AG04449 (cell line): ENCODE data around the gene ZNF516.

Experiments used
- CTCF ChIA-PET: fragments of 350-600 bp; formaldehyde crosslinking; extraction: SDS; loops from one replicate; lab custom pipeline; 2021; ENCODE audit warnings: antibody characterized with exemption; lab: Yijun Ruan, JAX
- POLR2A ChIA-PET: fragments of 400-600, 350-600 bp; formaldehyde crosslinking; extraction: SDS; loops from one replicate; lab custom pipeline; 2020; ENCODE audit warnings: antibody characterized with exemption, inconsistent platforms; lab: Yijun Ruan, JAX
- DNase-seq: peaks from one replicate; pipeline ENCODE4 v3.0.0-alpha.2; 2010; ENCODE audit warnings: low read depth, low spot score
- H3K4me3 ChIP-seq: 2 replicates; pipeline ENCODE4 v1.5.1; 2011; ENCODE audit warnings: low read depth, mild to moderate bottlenecking, control low read depth, low read length
- TF ChIP-seq, protein P1 (sequence below): IDR thresholded peaks from one replicate; pipeline ENCODE4 v1.5.1; 2011; ENCODE audit warnings: mild to moderate bottlenecking, moderate library complexity, low read length, control low read depth, inconsistent platforms; ENCODE audit not compliant: insufficient read depth; ENCODE audit errors: missing control alignments

Gene ZNF516

DNA sequence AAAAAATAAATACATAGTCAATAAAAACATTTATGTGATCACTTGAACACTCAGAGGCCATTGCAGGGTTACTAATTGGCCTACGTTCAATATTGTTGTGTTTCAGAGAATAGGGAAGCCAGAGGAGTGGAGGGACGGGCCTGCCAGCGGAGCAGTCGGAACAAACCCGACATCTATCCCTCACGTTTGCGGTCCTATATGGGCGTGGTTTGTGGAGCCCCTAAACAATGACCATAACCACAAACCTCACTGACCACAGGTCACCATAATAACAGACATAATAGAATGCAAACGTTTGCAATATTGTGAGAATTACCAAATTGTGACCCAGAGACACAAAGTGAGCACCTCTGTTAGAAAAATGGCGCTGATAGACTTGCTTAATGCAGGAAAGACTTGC, 19.5 kb upstream of the ZNF516 start:
- ChIA-PET CTCF (interaction anchor here (0.9 kb wide), 1 partner anchor 10 kb away, joined by 3 read pairs; no protein-coding TSS in a partner anchor), POLR2A (no interaction called here)
- TF ChIP-seq, protein P1, sequence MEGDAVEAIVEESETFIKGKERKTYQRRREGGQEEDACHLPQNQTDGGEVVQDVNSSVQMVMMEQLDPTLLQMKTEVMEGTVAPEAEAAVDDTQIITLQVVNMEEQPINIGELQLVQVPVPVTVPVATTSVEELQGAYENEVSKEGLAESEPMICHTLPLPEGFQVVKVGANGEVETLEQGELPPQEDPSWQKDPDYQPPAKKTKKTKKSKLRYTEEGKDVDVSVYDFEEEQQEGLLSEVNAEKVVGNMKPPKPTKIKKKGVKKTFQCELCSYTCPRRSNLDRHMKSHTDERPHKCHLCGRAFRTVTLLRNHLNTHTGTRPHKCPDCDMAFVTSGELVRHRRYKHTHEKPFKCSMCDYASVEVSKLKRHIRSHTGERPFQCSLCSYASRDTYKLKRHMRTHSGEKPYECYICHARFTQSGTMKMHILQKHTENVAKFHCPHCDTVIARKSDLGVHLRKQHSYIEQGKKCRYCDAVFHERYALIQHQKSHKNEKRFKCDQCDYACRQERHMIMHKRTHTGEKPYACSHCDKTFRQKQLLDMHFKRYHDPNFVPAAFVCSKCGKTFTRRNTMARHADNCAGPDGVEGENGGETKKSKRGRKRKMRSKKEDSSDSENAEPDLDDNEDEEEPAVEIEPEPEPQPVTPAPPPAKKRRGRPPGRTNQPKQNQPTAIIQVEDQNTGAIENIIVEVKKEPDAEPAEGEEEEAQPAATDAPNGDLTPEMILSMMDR, result no peak
- DNase-seq, result no peak
- no peak overlapping the region for H3K4me3 ChIP-seq

DNA sequence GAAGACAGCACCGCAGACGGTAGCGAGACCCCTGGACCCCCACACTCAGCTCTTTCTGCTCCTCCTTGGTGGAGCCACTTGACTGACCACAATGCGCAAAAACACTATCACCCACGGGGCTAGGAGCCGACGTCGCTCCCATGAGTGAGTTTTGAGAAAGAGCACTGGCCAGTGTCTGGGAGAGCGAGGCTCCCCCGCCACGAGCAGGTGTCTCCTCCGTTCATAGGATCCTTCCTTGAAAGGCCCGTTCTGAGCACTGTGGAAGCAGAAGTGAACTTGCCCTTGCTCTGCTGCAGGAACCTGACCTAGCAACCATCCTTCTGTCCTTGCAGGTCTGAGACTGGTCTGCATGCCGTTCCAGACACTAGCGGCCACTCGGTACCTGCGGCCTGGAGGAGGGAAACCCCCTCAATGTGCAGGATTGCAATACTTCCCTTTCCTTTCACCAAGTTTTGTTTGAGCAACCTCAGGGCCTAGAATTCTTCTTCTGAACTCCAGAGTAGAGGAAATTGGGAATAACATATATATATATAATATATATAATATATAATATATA, 12.9 kb upstream of the ZNF516 start:
- ChIA-PET POLR2A (no interaction called here), CTCF (no interaction called here)
- no peak overlapping the region for H3K4me3 ChIP-seq
- TF ChIP-seq, protein P1, result no peak
- no peak for DNase-seq

DNA sequence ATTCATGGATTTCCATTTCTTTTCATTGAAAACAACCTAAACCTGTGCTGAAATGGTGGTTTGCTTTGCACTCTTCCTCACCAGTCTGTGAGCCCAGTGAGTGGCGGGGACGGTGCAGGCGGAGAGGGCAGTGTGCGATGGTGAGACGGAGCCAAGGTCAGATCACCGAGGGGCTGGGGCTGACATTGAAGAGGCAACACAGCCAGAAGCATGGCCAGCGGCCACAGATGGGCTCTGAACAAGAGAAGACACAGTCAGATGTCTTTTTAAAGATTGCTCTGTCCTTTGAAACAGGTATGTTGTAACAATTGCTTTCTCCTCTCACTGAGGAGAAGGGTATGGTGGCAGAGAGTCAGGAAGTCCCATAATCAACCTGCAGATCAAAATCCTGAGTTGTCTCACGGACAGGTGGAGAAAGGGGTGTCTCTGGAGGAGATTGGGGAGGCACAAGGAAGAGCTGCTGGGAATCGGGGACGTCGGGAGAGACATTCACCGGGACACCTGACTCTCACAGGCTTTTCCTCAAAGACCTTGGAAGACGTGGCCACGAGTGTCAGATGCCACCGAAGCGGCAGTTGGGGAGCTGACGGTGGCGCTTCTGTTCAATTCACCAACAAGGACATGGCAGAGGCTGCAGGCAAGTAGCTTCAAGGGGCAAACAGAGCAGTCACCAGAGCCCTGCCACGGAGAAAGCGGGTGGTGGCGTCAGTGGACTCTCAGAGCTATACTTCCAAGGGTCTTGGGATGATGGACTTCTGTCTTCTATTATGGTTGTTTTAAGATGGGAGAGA, 12.1 kb upstream of the ZNF516 start:
- DNase-seq, result no peak
- TF ChIP-seq, protein P1, result no peak
- no peak overlapping the region for H3K4me3 ChIP-seq
- ChIA-PET CTCF (no interaction called here), POLR2A (no interaction called here)

DNA sequence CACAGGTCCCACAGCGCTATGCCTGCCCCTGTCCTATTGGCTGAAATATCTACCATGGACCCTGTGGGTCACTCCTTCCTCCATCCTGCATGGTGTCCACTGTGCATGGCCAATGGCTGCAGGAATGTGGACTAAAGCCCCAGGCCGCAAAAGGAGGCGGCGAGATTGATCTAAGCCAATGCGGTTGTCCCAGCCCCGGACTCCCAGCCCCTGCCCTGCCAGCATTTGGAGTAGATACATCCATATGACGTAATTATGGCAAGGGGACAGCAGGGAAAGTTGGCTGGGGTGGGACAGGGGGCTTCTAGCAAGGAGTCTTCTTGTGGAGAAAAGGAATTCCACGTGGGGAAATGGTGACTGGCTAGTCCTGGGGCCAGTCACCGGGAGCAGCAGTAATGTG, 11.4 kb upstream of the ZNF516 start:
- TF ChIP-seq, protein P1, result no peak
- CTCF ChIA-PET, result no interaction called here
- H3K4me3 ChIP-seq, result no peak overlapping the region
- POLR2A ChIA-PET, result no interaction called here
- DNase-seq, result no peak

DNA sequence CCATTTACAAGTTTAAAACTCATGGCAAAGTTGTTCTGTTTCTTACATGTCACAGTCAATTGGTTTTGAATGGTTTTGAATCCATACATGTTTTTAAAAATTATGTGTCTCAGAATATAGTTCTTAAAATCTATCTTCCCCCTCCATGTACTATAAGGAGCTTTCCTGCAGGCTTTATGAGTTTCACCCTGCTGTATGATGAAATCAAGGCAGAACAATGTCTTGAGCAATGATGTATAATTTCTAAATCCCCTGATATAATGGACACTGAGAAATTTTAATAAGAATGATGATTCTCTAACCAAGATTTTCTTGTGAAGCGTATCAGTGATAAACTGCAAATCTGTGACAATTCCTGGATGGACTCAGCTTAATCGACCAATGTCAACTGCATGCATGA, 10.6 kb upstream of the ZNF516 start:
- CTCF ChIA-PET, result no interaction called here
- DNase-seq, result no peak
- H3K4me3 ChIP-seq, result no peak overlapping the region
- TF ChIP-seq, protein P1, result no peak
- POLR2A ChIA-PET, result no interaction called here

DNA sequence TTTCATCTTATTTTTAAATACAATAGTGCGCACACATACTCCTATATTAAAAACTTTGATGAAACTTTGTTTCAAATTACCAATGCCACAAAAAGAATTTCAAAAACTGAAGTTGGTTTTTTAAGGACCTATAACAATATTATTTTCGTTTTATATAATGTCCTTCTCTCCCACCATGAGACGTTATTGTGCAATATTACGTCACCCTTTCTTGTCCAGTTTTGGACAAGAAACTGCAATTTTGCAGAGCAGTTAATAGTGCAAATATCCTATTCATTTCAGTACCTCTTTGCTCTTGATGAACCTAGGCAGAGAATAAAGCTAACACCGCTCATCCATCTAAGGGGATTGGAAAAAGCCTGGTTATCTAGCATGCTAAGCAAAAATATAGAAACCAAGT, 9.7 kb upstream of the ZNF516 start:
- TF ChIP-seq, protein P1, result no peak
- no peak overlapping the region for H3K4me3 ChIP-seq
- DNase-seq, result no peak
- CTCF ChIA-PET, result no interaction called here
- POLR2A ChIA-PET, result interaction anchor here (0.6 kb wide), 1 partner anchor 66 kb away, joined by 4 read pairs; no protein-coding TSS in a partner anchor
